ENCODE results near the gene EPS8L1.
"Not testable (repeated sequence)": the region's sequence is repeated elsewhere in the genome, so short reads cannot be mapped to it uniquely, and the experiment has no call there.

The EPS8L1 gene

DNA sequence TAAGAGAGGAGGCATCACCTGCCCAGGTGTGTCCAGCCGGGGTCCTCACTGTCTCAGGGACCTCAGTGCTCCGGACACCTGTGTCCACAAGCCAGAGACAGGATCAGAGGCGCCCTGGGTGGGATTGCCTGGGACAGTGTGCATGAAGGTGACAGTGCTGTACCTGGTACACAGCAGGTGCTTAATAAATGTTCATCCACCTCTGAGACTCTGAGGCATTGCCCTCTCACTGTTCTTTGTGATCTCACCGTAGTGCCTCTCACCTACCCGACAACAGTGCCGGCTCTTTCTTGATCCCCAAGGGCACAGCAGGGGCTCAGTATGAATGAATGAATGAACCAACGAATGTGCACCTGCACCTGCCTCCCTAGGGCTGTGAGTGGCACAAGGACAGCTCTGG lies 21.9 kb upstream of the EPS8L1 start:
- DNase-seq, result no peak

- DNase-seq, result no peak
Observed at GRCh38 chr19:55056827-55057226, 18.8 kb upstream of the EPS8L1 start.

DNA sequence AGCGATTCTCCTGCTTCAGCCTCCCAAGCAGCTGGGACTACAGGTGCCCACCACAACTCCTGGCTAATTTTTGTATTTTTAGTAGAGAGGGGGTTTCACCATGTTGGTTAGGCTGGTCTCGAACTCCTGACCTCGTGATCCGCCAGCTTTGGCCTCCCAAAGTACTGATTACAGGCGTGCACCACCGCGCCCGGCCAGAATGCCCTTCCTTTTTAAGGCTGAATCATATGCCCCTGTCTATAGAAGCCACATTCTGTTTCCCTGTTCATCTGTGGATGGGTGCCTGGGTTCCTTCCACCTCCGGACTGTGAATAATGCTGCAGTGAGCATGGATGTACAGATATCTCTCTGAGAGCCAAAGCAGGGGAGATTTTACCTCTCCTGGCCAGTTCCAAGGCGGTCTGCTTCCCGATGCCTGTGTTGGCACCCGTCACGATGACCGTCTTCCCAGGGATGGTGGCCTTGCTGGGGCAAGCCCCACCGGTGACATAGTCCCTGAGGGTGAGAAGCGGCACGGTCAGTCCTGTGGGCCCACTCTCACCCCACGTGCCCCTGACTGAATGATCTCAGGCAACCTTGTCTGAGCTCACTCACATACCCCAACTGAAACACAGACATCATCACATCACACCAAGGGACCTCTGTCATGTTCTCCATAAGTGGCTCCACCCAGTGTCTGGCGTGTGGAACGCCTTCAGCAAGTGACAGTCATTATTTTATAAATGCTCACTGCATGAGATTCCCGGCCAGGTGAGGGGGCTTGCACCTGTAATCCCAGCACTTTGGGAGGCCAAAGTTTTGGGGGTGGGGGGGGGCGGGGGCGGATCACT lies 16.7 kb upstream of the EPS8L1 start:
- no peak for DNase-seq

- DNase-seq, result not testable (repeated sequence)
Observed at GRCh38 chr19:55060287-55060686, 15.4 kb upstream of the EPS8L1 start.

DNA sequence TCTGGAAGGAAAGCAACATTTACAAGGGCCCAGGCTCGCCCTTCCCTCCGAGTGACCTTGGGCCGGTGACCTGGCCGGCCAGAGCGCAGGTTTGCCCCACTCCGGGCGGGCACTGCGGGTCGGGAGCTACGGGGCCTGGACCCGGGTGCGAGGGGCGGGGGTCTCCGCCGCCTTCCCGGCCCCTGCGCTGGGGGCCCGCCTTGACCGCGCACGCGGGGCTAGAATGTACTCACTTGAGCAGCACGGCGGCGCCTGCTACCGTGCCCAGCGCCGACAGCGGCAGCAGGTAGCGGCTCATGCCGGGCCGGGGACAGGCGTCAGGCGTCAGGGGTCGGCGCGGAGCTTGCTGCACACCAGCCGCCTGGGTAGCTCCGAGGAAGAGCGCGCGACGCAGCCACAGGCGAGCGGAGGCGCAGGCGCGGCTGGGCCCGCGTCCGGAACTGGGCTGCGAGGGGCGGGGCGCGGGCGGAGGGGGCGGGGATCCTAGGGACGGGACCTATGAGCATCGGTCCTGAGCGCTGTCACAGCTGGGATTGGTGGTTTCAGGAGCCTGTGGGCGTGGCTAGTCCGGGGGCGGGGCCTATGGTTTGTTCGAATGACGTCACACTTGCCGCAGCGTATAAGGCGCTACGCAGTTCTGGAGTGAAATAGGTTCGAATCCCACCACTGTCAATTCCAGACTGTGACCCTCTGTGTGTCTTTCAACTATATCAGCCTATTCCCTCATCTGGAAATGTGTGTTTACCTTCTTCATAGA lies 12.8 kb upstream of the EPS8L1 start, which contains the start of gene RDH13:
RDH13 (minus strand) TSS at position 414 of the 757 bp plus-strand sequence; CDS start at position 298, 116 bp downstream.
- DNase-seq, result peak; percentile 99

GRCh38 chr19:55063492-55063843 lies 12.2 kb upstream of the EPS8L1 start:
- no peak for DNase-seq

DNA sequence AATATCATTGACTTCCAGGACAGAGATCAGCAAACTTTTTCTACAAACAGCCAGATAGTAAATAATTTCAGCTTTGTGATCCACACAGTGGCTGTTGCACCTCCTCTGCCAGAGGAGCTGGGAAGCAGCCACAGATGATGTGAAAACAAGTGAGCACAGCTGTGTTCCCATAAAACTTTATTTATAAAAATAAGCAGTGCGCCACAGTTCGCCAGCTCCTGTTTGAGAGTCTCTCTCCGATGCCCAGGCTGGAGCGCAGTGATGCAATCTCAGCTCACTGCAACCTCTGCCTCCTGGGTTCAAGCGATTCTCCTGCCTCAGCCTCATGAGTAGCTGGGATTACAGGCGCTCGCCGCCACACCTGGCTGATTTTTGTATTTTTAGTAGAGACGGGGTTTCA lies 10.2 kb upstream of the EPS8L1 start:
- DNase-seq, result not testable (repeated sequence)

DNA sequence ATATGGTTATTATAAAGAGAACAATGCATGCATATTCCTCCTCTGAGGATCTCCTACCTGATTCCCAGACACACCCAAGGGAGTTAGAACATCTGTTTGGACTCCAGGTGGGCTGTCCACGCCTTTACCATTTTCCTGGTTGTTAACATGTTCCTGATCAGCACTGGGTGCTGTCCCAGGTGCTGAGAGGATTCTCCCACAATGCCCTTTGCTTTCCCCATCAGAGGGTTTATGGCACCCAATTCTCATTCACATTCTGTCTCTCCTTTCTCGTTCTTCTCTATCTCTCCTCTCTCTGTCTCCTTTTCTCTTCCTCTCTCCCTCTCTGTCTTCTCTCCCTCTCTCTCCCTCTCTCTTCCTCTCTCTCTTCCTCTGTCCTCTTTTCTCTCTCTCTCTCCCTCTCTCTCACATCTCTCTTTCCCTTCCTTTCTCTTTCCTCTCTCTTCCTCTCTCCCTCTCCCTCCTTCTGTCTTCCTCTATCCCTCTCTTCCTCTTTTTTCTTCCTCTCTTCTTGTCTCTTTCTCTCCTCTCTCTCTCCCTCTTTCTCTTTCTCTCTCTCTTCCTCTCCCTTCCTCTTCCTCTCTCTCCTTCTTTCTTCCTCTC lies 9.5 kb upstream of the EPS8L1 start:
- DNase-seq, result no peak

DNA sequence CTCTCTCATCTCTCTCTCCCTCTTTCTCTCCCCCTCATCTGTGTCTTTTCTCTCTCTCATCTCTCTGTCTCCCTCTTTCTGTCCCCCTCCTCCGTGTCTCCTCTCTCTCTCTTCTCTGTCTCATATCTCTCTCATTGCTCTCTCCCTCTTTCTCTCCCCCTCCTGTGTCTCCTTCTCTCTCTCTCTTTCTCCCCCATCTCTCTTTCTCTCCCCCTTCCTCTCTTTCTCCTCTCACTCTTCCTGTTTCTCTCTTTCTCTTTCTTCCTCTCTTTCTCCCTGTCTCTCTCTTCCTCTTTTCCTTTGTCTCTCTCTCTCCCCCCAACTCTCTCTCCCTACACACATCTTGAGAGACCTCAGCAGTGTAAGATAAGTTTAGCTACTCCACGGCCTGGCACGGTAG lies 7.8 kb upstream of the EPS8L1 start:
- no peak for DNase-seq

GRCh38 chr19:55068950-55069864 lies 6.5 kb upstream of the EPS8L1 start:
- DNase-seq, result no peak

- no peak for DNase-seq
Observed at GRCh38 chr19:55069865-55070197, 5.8 kb upstream of the EPS8L1 start.

DNA sequence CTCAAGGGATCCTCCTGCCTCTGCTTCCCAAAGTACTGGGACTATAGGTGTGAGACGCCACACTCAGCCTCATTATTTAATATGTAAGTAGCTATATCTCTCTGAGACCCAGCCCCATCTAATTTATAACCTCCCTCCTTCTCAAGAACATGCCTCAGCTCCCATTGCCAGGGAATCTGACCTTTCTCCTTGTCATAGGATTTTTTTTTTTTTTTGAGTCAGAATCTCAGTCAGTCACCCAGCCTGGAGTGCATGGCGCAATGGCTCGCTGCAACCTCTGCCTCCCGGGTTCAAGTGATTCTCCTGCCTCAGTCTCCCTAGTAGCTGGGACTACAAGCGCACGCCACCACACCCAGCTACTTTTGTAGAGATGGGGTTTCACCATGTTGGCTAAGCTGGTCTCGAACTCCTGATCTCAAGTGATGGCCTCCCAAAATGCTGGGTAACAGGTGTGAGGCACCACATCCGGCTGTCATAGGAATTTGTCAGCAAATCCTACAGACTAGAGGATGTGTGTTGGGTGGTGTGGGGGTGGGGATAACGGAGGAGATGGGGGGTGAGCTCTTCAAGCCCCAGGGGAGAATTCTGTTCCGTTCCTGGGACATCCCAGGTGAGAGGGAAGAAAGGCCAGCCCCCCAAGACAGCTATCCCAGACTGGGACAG lies 5.1 kb upstream of the EPS8L1 start:
- no peak for DNase-seq

DNA sequence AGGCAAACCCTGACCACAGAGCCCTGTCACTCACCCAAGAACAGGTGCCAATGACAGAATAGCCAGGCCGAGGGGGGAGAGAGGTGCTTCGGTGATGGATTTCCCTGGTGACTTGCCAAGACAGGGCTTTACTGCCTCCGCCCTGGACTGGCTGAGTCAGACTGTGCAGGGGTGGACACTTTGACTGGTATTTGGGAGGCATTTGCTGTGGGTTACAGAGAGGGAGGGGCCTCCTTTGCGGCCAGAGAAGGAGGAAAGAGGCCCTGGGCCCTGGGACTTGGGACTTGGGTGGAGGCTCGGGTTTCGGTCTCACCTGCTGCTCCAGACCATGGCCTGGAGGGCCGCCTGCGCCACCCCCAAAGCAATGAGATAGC lies 4.6 kb upstream of the EPS8L1 start:
- no peak for DNase-seq

- DNase-seq, result no peak
Observed at GRCh38 chr19:55071913-55072312, 3.8 kb upstream of the EPS8L1 start.

GRCh38 chr19:55076321-55076720 lies 652 bp downstream of the EPS8L1 start:
- no peak for DNase-seq

DNA sequence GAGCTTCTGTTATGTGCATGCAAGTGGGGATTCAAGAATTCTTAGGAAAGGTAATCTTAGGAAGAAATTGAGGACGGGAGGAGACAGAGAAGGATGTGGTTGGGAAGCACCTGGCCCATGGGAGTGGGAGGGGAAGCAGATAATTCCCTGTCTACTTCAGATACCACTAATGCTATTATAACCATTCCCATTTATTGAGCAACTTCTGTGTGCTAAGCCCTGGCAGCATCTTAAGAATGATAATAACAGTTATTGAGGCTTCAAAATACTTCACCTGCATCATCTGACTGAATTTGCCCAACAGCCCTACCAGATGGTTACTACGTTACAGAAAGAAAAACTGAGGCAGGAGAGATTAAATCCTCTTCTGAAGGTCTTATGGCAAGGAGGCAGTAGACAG lies 1.4 kb downstream of the EPS8L1 start:
- DNase-seq, result no peak

DNA sequence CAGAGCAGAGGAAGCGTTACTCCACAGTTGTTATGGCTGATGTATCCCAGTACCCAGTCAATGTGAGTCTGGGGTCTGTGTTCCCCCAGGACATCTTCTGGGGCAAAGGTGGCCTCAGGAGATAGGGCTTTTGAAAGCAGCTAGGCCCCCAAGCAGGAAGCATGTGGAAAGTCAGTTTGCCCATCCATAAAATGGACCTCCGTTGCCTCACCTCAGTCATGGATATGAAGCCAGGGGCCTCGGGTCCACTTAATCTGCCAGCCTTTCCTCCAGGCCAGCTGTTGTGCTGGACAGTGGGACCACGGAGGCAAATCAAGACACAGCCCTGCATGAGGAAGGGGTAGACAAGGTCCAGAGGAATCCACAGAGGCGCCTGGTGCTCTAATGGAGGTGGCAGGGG lies 3.3 kb downstream of the EPS8L1 start:
- no peak for DNase-seq

GRCh38 chr19:55079400-55080038 lies 3.9 kb downstream of the EPS8L1 start:
- no peak for DNase-seq

DNA sequence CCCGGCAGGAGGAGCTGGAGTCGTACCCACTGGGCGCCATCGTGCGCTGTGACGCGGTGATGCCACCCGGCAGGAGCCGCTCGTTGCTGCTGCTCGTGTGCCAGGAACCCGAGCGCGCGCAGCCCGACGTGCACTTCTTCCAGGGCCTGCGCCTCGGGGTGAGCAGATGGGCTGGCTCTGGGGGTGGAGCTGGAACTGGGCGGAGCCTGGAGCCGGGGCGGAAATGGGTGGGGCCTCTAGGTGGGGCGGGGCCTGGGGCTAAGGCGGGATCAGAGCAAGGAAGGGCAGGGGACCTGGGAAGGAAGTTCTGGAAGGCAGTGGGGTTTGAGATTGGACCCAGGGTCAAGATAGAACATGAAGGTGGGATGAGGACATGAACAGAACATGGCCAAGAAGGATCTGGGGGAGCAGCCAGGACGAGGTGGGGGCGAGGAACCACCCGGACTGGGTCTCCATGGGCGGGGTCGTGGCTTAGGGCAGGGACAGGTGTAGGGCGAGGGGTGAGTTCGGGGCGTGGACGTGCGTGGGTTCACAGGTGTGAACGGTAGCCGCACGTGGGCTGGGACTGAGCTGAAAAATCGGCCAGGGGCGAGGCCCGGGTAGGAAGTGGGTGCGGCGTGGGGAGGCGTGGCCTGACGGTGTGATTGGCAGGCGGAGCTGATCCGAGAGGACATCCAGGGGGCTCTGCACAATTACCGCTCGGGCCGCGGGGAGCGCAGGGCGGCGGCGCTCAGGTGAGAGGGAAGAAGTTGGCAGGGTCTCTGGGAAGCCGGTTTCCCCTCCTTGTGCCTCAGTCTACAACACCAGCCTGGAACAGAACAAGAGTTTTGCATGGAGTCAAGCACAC lies 4.7 kb downstream of the EPS8L1 start:
- peak; percentile 56 for DNase-seq

DNA sequence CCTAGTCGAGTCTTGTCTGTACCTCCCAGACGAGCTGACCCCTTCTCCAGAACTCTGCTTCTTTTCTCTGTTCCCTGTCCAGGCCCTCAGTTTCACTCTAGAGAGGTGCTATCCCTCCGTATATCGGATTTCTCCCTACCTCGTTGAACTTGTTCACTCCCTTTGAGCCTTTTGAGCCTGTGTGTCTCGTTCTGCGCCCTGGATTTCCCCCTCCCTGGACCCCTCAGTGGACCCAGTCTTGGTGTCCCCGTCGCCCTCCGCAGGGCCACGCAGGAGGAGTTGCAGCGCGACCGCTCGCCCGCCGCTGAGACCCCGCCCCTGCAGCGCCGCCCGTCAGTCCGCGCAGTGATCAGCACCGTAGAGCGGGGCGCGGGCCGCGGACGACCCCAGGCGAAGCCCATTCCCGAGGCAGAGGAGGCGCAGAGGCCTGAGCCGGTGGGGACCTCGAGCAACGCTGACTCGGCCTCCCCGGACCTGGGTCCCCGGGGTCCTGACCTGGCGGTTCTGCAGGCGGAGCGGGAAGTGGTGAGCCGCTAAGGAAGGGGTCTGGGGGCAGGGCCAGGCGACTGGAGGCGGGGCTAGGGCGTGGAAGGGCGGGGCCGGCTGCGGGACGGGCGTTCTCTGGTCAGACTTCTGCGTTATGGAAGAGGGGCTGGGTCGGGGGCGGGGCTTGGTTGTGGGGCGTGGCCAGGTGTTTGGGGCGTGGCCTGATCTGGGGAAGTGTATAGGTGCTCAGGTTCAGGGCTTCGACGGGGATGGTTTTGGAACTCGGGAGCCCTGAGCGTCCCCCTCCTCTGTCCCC lies 5.5 kb downstream of the EPS8L1 start:
- DNase-seq, result peak; percentile 84
